Common myeloid progenitor, CD34-positive (primary cell): ENCODE results near the gene SEL1L. TPM values are rescaled to one million over a fixed set of nuclear protein-coding genes. Genes with fewer than 3 reads are reported as not detected.
A peak's percentile ranks its signal among the peaks of the same experiment; 100 is the strongest.

ENCODE experiments used
- CTCF ChIA-PET: fragments of 350-600 bp; sonication (Branson Sonifier 250); formaldehyde crosslinking; loops from one replicate; lab custom pipeline; 2021; ENCODE audit warnings: antibody characterized with exemption; lab: Charles Lee
- POLR2A ChIA-PET: fragments of 350-600 bp; sonication (Branson Sonifier 250); formaldehyde crosslinking; loops from one replicate; lab custom pipeline; 2021; ENCODE audit warnings: antibody characterized with exemption; lab: Charles Lee
- DNase-seq, 3 donors: peaks; one replicate each; pipeline versions ENCODE4 v3.0.0 to v3.0.0-alpha.2; 2013
- H3K27ac ChIP-seq, 2 experiments: 1 replicate in 1 of 2; 2 replicates in 1 of 2; pipeline ENCODE4 v1.7.0; 2013; ENCODE audit warnings: inconsistent platforms in 2 of 2, low read length in 2 of 2, mild to moderate bottlenecking in 2 of 2, low read depth in 1 of 2, moderate library complexity in 1 of 2; ENCODE audit not compliant: severe bottlenecking in 2 of 2, insufficient read depth in 1 of 2, poor library complexity in 1 of 2
- H3K27me3 ChIP-seq, 5 experiments: replicated peaks in 2 of 5; 1 replicate in 3 of 5; 2 replicates in 2 of 5; pipeline versions ENCODE4 v1.6.1 to v1.7.0; 2013; ENCODE audit warnings: low read length in 4 of 5, mild to moderate bottlenecking in 2 of 5, moderate library complexity in 2 of 5, inconsistent platforms in 1 of 5; ENCODE audit not compliant: insufficient read depth in 5 of 5, control insufficient read depth in 4 of 5
- H3K36me3 ChIP-seq, 4 experiments: 1 replicate in 2 of 4; 2 replicates in 2 of 4; pipeline versions ENCODE4 v1.6.1 to v1.7.0; 2013; ENCODE audit warnings: low read length in 3 of 4, control low read depth in 1 of 4, mild to moderate bottlenecking in 1 of 4; ENCODE audit not compliant: control insufficient read depth in 4 of 4, insufficient read depth in 4 of 4
- H3K4me1 ChIP-seq, 4 experiments: 1 replicate in 3 of 4; 2 replicates in 1 of 4; pipeline versions ENCODE4 v1.6.1 to v1.7.1; 2013; ENCODE audit warnings: low read length in 3 of 4, mild to moderate bottlenecking in 3 of 4, control low read depth in 1 of 4, inconsistent platforms in 1 of 4, moderate library complexity in 1 of 4; ENCODE audit not compliant: control insufficient read depth in 4 of 4, insufficient read depth in 4 of 4; ENCODE audit errors: control extremely low read depth in 1 of 4
- H3K4me3 ChIP-seq, 7 experiments: 1 replicate in 4 of 7; 2 replicates in 3 of 7; pipeline versions ENCODE4 v1.5.1 to v1.7.0; 2013; ENCODE audit warnings: mild to moderate bottlenecking in 7 of 7, low read length in 6 of 7, moderate library complexity in 6 of 7, inconsistent platforms in 2 of 7, low read depth in 2 of 7, control low read depth in 1 of 7; ENCODE audit not compliant: insufficient read depth in 4 of 7, control insufficient read depth in 1 of 7; ENCODE audit errors: extremely low read depth in 1 of 7
- H3K9me3 ChIP-seq, 5 experiments: 1 replicate in 4 of 5; 2 replicates in 1 of 5; pipeline versions ENCODE4 v1.6.1 to v1.7.1; 2013; ENCODE audit warnings: low read length in 4 of 5, mild to moderate bottlenecking in 2 of 5, inconsistent platforms in 1 of 5, low read depth in 1 of 5, moderate library complexity in 1 of 5; ENCODE audit not compliant: control insufficient read depth in 4 of 5, insufficient read depth in 2 of 5; ENCODE audit errors: control extremely low read depth in 1 of 5
- WGBS: methylation state at CpG from one replicate; pipeline ENCODE4 v1.1.5; 2013; ENCODE audit not compliant: insufficient coverage; 5-methylcytosine and 5-hydroxymethylcytosine counted together
- polyA plus RNA-seq: library from polyadenylated mRNA; unstranded; fragments of 120-200 nt; gene quantifications from one replicate; pipeline ENCODE4 v1.2.1, GENCODE V29; 2013

Gene SEL1L
- 16.5 TPM for polyA plus RNA-seq

GRCh38 chr14:81533536-81534343 is at the start of gene SEL1L:
Gene SEL1L (minus strand): TSS chr14:81533853. CDS start chr14:81533744, 109 bp downstream.
- H3K27ac ChIP-seq, result peak within 1 kb of the TSS; percentile 88 to 94

GRCh38 chr14:81582420-81582819 is 48.8 kb upstream of the SEL1L start:
- Histone ChIP-seq H3K4me3 (no peak overlapping the region), H3K27me3 (no peaks in the 10 kb centered on the region), H3K4me1 (no peaks in the 10 kb centered on the region), H3K36me3 (no peaks in the 10 kb centered on the region), H3K9me3 (peaks cover 0 to 3% (median 0%) of the 10 kb centered on the region in 5 experiments), H3K27ac (no peak overlapping the region)
- ChIA-PET POLR2A (no interaction called here), CTCF (no interaction called here)
- WGBS, result 100% methylated on average over 2 of the region's 3 CpGs
- DNase-seq, result no peak

More at GRCh38 chr14:81533536-81534343, at the start of gene SEL1L:
- H3K4me1 ChIP-seq, result peaks cover 3 to 23% (median 14%) of the 10 kb centered on the region in 4 experiments
- no peaks in the 10 kb centered on the region for H3K27me3 ChIP-seq
- WGBS, result 0% methylated on average over 35 of the region's 50 CpGs
- peak within 1 kb of the TSS; percentile 82 to 99 (median 96) for H3K4me3 ChIP-seq
- peaks cover 0 to 4% (median 0%) of the 10 kb centered on the region in 4 experiments for H3K36me3 ChIP-seq
- ChIA-PET POLR2A (interaction anchor here (0.6 to 1.2 kb wide), 6 partner anchors 9 to 1021 kb away, joined by 3 to 8 read pairs (median 4); partner anchors contain the start of gene GTF2A1), CTCF (no interaction called here)
- H3K9me3 ChIP-seq, result peaks cover 0 to 4% (median 0%) of the 10 kb centered on the region in 5 experiments
- DNase-seq, result peak; percentile 100

- ChIA-PET CTCF (no interaction called here), POLR2A (no interaction called here)
- peaks cover 0 to 2% (median 0%) of the 10 kb centered on the region in 5 experiments for H3K27me3 ChIP-seq
- DNase-seq, result no peak
- H3K36me3 ChIP-seq, result no peaks in the 10 kb centered on the region
- H3K4me3 ChIP-seq, result no peak overlapping the region
- no peak overlapping the region for H3K27ac ChIP-seq
- H3K4me1 ChIP-seq, result no peaks in the 10 kb centered on the region
- H3K9me3 ChIP-seq, result peaks cover 0 to 3% (median 0%) of the 10 kb centered on the region in 5 experiments
- 100% methylated on average over 1 of the region's 2 CpGs for WGBS
Measured at GRCh38 chr14:81579115-81579514, 45.5 kb upstream of the SEL1L start.

GRCh38 chr14:81571437-81571836 is 37.8 kb upstream of the SEL1L start:
- Histone ChIP-seq H3K36me3 (no peaks in the 10 kb centered on the region), H3K4me3 (no peak overlapping the region), H3K9me3 (no peaks in the 10 kb centered on the region), H3K4me1 (no peaks in the 10 kb centered on the region), H3K27me3 (peaks cover 0 to 2% (median 0%) of the 10 kb centered on the region in 5 experiments), H3K27ac (no peak overlapping the region)
- CTCF ChIA-PET, result no interaction called here
- 94% methylated on average over 3 of the region's 5 CpGs for WGBS
- POLR2A ChIA-PET, result no interaction called here
- no peak for DNase-seq

GRCh38 chr14:81567302-81567701 is 33.6 kb upstream of the SEL1L start:
- no peaks in the 10 kb centered on the region for H3K27me3 ChIP-seq
- H3K9me3 ChIP-seq, result no peaks in the 10 kb centered on the region
- no peak overlapping the region for H3K4me3 ChIP-seq
- no peaks in the 10 kb centered on the region for H3K36me3 ChIP-seq
- CTCF ChIA-PET, result interaction anchor here (1.6 kb wide), 1 partner anchor 29 kb away, joined by 3 read pairs; no protein-coding TSS in a partner anchor
- no peaks in the 10 kb centered on the region for H3K4me1 ChIP-seq
- POLR2A ChIA-PET, result no interaction called here
- no peak for DNase-seq
- WGBS, result 94% methylated on average over 6 of the region's 6 CpGs
- no peak overlapping the region for H3K27ac ChIP-seq

GRCh38 chr14:81565441-81566290 is 32.0 kb upstream of the SEL1L start:
- WGBS, result 32% methylated on average over 2 of the region's 7 CpGs

More at GRCh38 chr14:81565441-81566290, 32.0 kb upstream of the SEL1L start:
- H3K9me3 ChIP-seq, result no peaks in the 10 kb centered on the region
- ChIA-PET POLR2A (no interaction called here), CTCF (interaction anchor here (0.6 to 1.6 kb wide), 4 partner anchors 10 to 425 kb away, joined by 3 to 5 read pairs (median 4); no protein-coding TSS in a partner anchor)
- no peaks in the 10 kb centered on the region for H3K27me3 ChIP-seq
- no peaks in the 10 kb centered on the region for H3K36me3 ChIP-seq
- DNase-seq, result peak; percentile 15 to 29 (median 15)
- H3K27ac ChIP-seq, result no peak overlapping the region
- no peaks in the 10 kb centered on the region for H3K4me1 ChIP-seq
- H3K4me3 ChIP-seq, result no peak overlapping the region
